Measurements from ENCODE around the gene TTC6.

TTC6 gene

DNA sequence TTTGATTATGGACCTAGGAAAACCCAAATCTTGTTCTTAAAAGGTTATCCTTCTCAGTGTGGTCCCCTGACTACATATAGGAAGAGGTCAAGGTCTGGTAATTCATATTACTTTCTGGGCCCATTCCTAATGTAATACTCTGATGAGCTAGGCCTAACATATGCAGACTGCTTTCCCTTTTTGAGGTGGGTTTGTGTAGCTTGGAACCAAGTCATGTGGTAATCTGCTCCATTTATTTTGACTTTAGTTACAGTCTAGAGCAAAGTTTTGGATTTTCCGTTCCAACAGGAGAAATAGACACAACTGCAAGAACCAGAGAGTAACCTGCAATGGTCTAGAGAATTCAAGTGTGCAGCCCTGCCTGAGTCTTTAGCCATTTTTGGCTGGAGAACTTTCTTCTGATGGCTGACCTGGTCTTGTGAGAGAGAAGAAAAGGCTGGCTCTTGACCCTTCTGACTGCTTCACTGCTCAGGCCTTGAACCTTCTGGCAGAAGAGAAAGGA, 22.5 kb downstream of the TTC6 start:
- in situ Hi-C loops (cut with HindIII; ENCODE audit: low pct_ligation_motif_present, low sequenced_read_pairs): no loop called here
- Histone ChIP-seq H3K36me3 (replicated peaks) (no peaks in the 10 kb centered on the region), H3K27me3 (replicated peaks) (no peaks in the 10 kb centered on the region), H3K27ac (no peak overlapping the region), H3K4me3 (ENCODE audit: low read depth, low read length) (no peak overlapping the region)
- DNase-seq: no peak
- TF ChIP-seq, protein P1, sequence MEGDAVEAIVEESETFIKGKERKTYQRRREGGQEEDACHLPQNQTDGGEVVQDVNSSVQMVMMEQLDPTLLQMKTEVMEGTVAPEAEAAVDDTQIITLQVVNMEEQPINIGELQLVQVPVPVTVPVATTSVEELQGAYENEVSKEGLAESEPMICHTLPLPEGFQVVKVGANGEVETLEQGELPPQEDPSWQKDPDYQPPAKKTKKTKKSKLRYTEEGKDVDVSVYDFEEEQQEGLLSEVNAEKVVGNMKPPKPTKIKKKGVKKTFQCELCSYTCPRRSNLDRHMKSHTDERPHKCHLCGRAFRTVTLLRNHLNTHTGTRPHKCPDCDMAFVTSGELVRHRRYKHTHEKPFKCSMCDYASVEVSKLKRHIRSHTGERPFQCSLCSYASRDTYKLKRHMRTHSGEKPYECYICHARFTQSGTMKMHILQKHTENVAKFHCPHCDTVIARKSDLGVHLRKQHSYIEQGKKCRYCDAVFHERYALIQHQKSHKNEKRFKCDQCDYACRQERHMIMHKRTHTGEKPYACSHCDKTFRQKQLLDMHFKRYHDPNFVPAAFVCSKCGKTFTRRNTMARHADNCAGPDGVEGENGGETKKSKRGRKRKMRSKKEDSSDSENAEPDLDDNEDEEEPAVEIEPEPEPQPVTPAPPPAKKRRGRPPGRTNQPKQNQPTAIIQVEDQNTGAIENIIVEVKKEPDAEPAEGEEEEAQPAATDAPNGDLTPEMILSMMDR (IDR thresholded peaks at IDR 0.05; ENCODE audit: low read depth, low read length, missing control alignments): no peak

DNA sequence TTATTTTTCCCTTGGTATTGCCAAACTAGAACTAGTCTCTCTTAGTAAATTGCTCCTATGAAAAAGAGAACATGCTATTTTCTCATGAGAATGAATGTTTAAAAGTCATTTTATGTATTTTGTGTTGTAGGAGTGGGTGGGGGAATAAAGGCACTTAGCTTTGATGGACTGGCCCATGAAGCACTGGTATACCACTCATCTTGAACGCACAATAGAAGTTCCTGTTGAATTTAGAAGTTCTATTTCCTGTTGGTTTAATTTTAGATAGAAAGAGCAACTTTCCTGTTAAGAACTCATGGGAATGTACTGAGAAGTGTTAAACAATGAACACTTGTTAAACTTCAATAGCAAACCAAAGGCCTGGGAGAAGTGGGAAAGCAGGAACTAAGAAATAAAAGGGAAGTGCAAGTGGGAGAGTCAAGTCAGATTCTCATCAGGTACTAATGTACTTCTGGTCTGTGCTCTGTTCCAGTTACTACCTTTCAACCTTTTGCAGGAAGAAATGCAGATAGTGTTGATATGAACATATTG, 23.1 kb downstream of the TTC6 start:
- no peak for DNase-seq
- TF ChIP-seq, protein P1 (IDR thresholded peaks at IDR 0.05; ENCODE audit: low read depth, low read length, missing control alignments): no peak
- H3K27ac ChIP-seq: no peak overlapping the region
- no peaks in the 10 kb centered on the region for H3K27me3 ChIP-seq (replicated peaks)
- H3K4me3 ChIP-seq (ENCODE audit: low read depth, low read length): no peak overlapping the region
- in situ Hi-C loops (cut with HindIII; ENCODE audit: low pct_ligation_motif_present, low sequenced_read_pairs): no loop called here
- H3K36me3 ChIP-seq (replicated peaks): no peaks in the 10 kb centered on the region

DNA sequence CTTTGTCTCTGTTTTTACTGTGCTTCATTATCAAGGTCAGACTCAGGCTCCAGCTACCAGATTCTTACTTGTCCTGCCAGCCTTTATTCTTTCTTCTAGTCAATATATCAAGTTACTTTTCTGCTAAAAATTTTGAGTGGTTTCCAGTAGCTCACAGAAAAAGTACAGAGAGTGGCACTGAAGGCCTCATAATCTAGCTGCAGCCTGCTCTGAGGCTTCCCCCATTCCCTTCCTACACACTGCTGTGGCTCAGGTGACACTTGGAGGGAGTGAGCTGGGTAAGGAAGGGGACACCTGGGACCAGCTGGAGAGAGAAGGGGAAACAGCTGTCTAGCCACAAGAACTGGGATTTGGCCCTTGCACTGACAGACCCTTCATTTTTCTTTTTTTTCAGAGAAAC, 25.4 kb downstream of the TTC6 start:
- no peak for DNase-seq
- no peaks in the 10 kb centered on the region for H3K27me3 ChIP-seq (replicated peaks)
- TF ChIP-seq, protein P1 (IDR thresholded peaks at IDR 0.05; ENCODE audit: low read depth, low read length, missing control alignments): no peak
- in situ Hi-C loops (cut with HindIII; ENCODE audit: low pct_ligation_motif_present, low sequenced_read_pairs): no loop called here
- no peaks in the 10 kb centered on the region for H3K36me3 ChIP-seq (replicated peaks)
- H3K4me3 ChIP-seq (ENCODE audit: low read depth, low read length): no peak overlapping the region
- no peak overlapping the region for H3K27ac ChIP-seq

DNA sequence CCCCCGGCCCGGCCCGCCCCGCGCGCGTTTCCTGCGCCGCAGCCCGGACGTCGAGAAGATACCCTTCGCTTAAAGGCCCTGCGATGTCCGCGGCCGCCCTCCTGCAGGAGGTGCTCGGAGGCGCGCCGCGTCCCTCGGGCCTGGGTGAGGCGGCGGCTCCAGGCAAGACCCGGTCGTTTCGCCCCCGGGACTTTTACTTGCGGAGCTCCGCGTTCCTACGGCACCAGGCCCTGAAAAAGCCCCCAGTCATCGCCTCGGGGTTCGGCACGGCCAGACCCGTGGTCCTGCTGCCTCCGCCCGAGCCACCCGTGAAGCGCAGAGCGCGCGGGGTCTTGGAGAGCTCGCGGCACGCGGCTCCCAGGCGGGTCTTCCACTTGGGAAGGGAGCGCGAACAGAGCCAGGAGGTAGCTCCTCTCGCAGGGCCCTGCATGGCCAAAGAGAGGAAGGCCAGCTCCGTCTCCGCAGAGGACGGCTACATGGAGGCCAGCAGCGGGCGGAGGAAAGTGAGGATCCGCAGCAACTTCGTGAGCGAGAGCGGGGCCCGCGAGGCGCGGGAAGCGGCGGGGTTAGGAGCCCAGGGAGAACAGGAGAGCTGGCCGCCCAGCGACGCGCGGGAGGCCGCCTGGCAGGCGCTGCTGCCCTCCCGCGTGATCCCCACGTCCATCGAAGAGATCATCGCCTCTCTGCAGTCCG, 26.9 kb downstream of the TTC6 start:
- Histone ChIP-seq H3K36me3 (replicated peaks) (no peaks in the 10 kb centered on the region), H3K4me3 (ENCODE audit: low read depth, low read length) (peak overlapping the region; percentile 49), H3K27ac (peak overlapping the region; percentile 38), H3K27me3 (replicated peaks) (no peaks in the 10 kb centered on the region)
- DNase-seq: peak; percentile 16
- in situ Hi-C loops (cut with HindIII; ENCODE audit: low pct_ligation_motif_present, low sequenced_read_pairs): no loop called here
- TF ChIP-seq, protein P1 (IDR thresholded peaks at IDR 0.05; ENCODE audit: low read depth, low read length, missing control alignments): no peak

DNA sequence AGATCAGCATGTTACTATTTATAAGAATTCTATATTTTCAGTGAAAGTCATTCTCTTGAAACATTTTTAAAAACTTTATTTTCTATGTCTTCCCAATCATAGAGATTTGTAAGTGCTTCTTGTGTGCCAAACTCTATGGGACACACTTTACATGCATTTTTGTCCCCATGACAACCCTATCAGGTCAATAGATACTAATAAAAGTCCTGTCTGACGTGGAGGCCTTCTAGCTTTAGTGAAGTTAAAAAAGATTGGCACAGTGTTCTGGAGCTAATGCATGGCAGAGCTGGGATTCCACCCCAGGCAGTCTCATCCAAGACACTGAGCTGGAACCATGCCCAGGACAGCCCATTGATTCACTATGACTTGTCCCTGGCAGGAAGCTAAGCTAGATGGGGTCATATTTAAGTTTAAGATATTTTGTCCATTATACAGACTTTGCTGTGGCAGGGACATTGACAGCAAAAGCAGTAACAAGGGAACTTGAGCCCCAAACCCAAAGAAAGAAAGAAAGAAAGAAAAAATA, 28.1 kb downstream of the TTC6 start:
- Histone ChIP-seq H3K27me3 (replicated peaks) (no peaks in the 10 kb centered on the region), H3K27ac (peak overlapping the region; percentile 9), H3K4me3 (ENCODE audit: low read depth, low read length) (no peak overlapping the region), H3K36me3 (replicated peaks) (no peaks in the 10 kb centered on the region)
- in situ Hi-C loops (cut with HindIII; ENCODE audit: low pct_ligation_motif_present, low sequenced_read_pairs): no loop called here
- peak; percentile 90 for DNase-seq
- TF ChIP-seq, protein P1 (IDR thresholded peaks at IDR 0.05; ENCODE audit: low read depth, low read length, missing control alignments): no peak

Measured in brain microvascular endothelial cell (primary cell).